HL-60 (cell line): ENCODE measurements around the gene ACER1.

ENCODE experiments used
- CTCF ChIP-seq: IDR thresholded peaks from one replicate; pipeline ENCODE4 v1.5.1; 2011; ENCODE audit warnings: low read length, control low read depth, inconsistent platforms; ENCODE audit not compliant: insufficient read depth
- GABPA ChIP-seq: IDR thresholded peaks from 2 replicates; pipeline ENCODE4 v1.6.1; 2012; ENCODE audit warnings: low read depth
- POLR2AphosphoS5 ChIP-seq: IDR thresholded peaks from 2 replicates; pipeline ENCODE4 v1.6.1; 2012; ENCODE audit warnings: low read depth
- REST ChIP-seq: IDR thresholded peaks from 2 replicates; pipeline ENCODE4 v1.6.1; 2012; ENCODE audit warnings: low read depth; ENCODE audit not compliant: insufficient replicate concordance

GRCh38 chr19:6378486-6378885 lies 45.1 kb upstream of the ACER1 start:
- no peak for TF ChIP-seq CTCF
- 0 out of 2 replicates have a peak, but pooled peaks have one; percentile 4 for TF ChIP-seq POLR2AphosphoS5
- no peak for TF ChIP-seq REST
- TF ChIP-seq GABPA, result no peak
